ENCODE measurements around the gene KCNG1.

The KCNG1 gene

GRCh38 chr20:50995506-50995905 lies 27.4 kb downstream of the KCNG1 start:
- Histone ChIP-seq H3K79me2 (ENCODE audit: low read length) (no peaks in the 10 kb centered on the region), H3K27ac (ENCODE audit: low read length) (no peak overlapping the region), H3K9me2 (replicated peaks; ENCODE audit: insufficient read depth, low read length) (no peaks in the 10 kb centered on the region), H3K27me3 (replicated peaks; ENCODE audit: insufficient read depth, low read length) (peaks cover 28% of the 10 kb centered on the region), H3K36me3 (replicated peaks; ENCODE audit: insufficient read depth, low read length) (no peaks in the 10 kb centered on the region), H3K9me3 (replicated peaks; ENCODE audit: insufficient read depth, low read length) (no peaks in the 10 kb centered on the region), H3K9ac (ENCODE audit: low read length) (no peak overlapping the region), H3K4me2 (ENCODE audit: low read depth, low read length) (no peak overlapping the region), H2AFZ (ENCODE audit: low read length) (no peak overlapping the region), H3K4me1 (ENCODE audit: low read length) (peaks cover 7% of the 10 kb centered on the region; the same call in 1 of the 2 replicates), H4K20me1 (ENCODE audit: insufficient read depth, low read length) (no peaks in the 10 kb centered on the region), H3K4me3 (ENCODE audit: low read length) (no peak overlapping the region), H3F3A (ENCODE audit: insufficient read depth, low read length) (no peaks in the 10 kb centered on the region)
- no peak for DNase-seq
- TF ChIP-seq EZH2phosphoT487 (IDR thresholded peaks at IDR 0.05; ENCODE audit: low read length), result no peak
- TF ChIP-seq EZH2 (optimal IDR thresholded peaks at IDR 0.05; ENCODE audit: low read depth, low read length), result no peak
- no peak for TF ChIP-seq CTCF (IDR thresholded peaks at IDR 0.05; ENCODE audit: low read length)

GRCh38 chr20:50993876-50994275 lies 29.0 kb downstream of the KCNG1 start:
- no peaks in the 10 kb centered on the region for H3K9me3 ChIP-seq (replicated peaks; ENCODE audit: insufficient read depth, low read length)
- H3K4me1 ChIP-seq (ENCODE audit: low read length), result peaks cover 7% of the 10 kb centered on the region; the same call in 1 of the 2 replicates
- no peaks in the 10 kb centered on the region for H3K36me3 ChIP-seq (replicated peaks; ENCODE audit: insufficient read depth, low read length)
- 0 out of 2 replicates have a peak overlapping the region, but pooled peaks have one; percentile 67 for H2AFZ ChIP-seq (ENCODE audit: low read length)
- TF ChIP-seq EZH2 (optimal IDR thresholded peaks at IDR 0.05; ENCODE audit: low read depth, low read length) (no peak), CTCF (IDR thresholded peaks at IDR 0.05; ENCODE audit: low read length) (no peak), EZH2phosphoT487 (IDR thresholded peaks at IDR 0.05; ENCODE audit: low read length) (no peak)
- no peak overlapping the region for H3K4me2 ChIP-seq (ENCODE audit: low read depth, low read length)
- DNase-seq, result no peak
- H3K4me3 ChIP-seq (ENCODE audit: low read length), result no peak overlapping the region
- no peaks in the 10 kb centered on the region for H3K79me2 ChIP-seq (ENCODE audit: low read length)
- no peaks in the 10 kb centered on the region for H4K20me1 ChIP-seq (ENCODE audit: insufficient read depth, low read length)
- no peaks in the 10 kb centered on the region for H3K9me2 ChIP-seq (replicated peaks; ENCODE audit: insufficient read depth, low read length)
- no peaks in the 10 kb centered on the region for H3F3A ChIP-seq (ENCODE audit: insufficient read depth, low read length)
- no peak overlapping the region for H3K9ac ChIP-seq (ENCODE audit: low read length)
- peaks cover 22% of the 10 kb centered on the region for H3K27me3 ChIP-seq (replicated peaks; ENCODE audit: insufficient read depth, low read length)
- H3K27ac ChIP-seq (ENCODE audit: low read length), result no peak overlapping the region

DNA sequence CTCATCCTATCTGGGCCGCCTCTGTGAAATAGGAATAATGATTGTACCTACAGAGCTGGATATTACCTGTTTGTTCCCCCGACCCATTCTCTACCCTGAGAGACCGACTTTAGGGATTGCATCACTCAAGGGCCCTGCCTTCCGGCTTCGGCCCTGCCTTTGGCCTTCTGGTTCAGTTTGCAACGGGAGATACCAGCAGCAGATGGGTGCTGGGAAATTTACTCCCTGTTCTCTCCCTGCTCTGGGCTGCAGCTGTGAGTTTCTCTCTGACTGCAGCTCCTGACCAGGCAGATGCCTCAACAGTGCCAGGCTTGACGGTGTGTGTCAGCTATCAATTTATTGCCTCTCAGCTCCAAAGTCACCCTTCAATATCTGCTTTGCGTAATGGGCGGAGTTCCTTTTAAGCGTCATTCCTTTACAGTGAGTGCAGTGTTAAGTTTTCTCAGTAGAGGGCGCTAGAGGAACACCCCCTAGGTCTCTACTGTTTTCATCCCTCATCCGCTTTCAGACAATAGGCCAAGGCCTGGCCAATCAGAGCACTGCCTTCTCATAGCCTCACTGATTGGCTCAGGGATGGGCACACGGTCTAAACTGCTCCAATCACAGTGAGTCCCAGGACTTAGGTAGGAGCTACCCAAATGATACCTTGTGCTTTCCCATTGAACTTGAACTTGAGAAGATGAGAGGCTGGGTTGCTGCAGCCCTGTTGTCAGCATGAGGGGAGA lies 30.0 kb downstream of the KCNG1 start:
- H3K9me2 ChIP-seq (replicated peaks; ENCODE audit: insufficient read depth, low read length), result no peaks in the 10 kb centered on the region
- H3K79me2 ChIP-seq (ENCODE audit: low read length), result no peaks in the 10 kb centered on the region
- no peak overlapping the region for H3K27ac ChIP-seq (ENCODE audit: low read length)
- H4K20me1 ChIP-seq (ENCODE audit: insufficient read depth, low read length), result no peaks in the 10 kb centered on the region
- TF ChIP-seq CTCF (IDR thresholded peaks at IDR 0.05; ENCODE audit: low read length) (peak; percentile 78), EZH2phosphoT487 (IDR thresholded peaks at IDR 0.05; ENCODE audit: low read length) (no peak), EZH2 (optimal IDR thresholded peaks at IDR 0.05; ENCODE audit: low read depth, low read length) (no peak)
- no peaks in the 10 kb centered on the region for H3F3A ChIP-seq (ENCODE audit: insufficient read depth, low read length)
- peaks cover 20% of the 10 kb centered on the region for H3K27me3 ChIP-seq (replicated peaks; ENCODE audit: insufficient read depth, low read length)
- no peak overlapping the region for H3K4me3 ChIP-seq (ENCODE audit: low read length)
- H3K9me3 ChIP-seq (replicated peaks; ENCODE audit: insufficient read depth, low read length), result no peaks in the 10 kb centered on the region
- H3K4me2 ChIP-seq (ENCODE audit: low read depth, low read length), result peak overlapping the region; percentile 4; the same call in 1 of the 2 replicates
- no peaks in the 10 kb centered on the region for H3K36me3 ChIP-seq (replicated peaks; ENCODE audit: insufficient read depth, low read length)
- peaks cover 7% of the 10 kb centered on the region; the same call in 1 of the 2 replicates for H3K4me1 ChIP-seq (ENCODE audit: low read length)
- no peak overlapping the region for H3K9ac ChIP-seq (ENCODE audit: low read length)
- peak; percentile 72 for DNase-seq
- H2AFZ ChIP-seq (ENCODE audit: low read length), result peak overlapping the region; percentile 67; the same call in 1 of the 2 replicates
